HAP-1 (cell line): Measurements from ENCODE around the gene ADAM22.

Experiments
- DNase-seq, 2 experiments: peaks; one replicate each; pipeline ENCODE4 v3.0.0-alpha.2; 2016 to 2020; ENCODE audit warnings: low spot score in 2 of 2
- H3K27me3 ChIP-seq: fragments of 250-450 bp; sonication (Bioruptor Pico); 2 replicates; pipeline ENCODE4 v1.5.1; 2020; ENCODE audit warnings: low read depth, mild to moderate bottlenecking, moderate library complexity
- H3K36me3 ChIP-seq: fragments of 250-450 bp; sonication (Bioruptor Pico); replicated peaks from 2 replicates; pipeline ENCODE4 v1.5.1; 2020; ENCODE audit warnings: mild to moderate bottlenecking
- H3K4me1 ChIP-seq: fragments of 250-450 bp; sonication (Bioruptor Pico); 2 replicates; pipeline ENCODE4 v1.5.1; 2020; ENCODE audit warnings: mild to moderate bottlenecking
- H3K4me3 ChIP-seq: fragments of 250-450 bp; sonication (Bioruptor Pico); 2 replicates; pipeline ENCODE4 v1.5.1; 2020; ENCODE audit warnings: mild to moderate bottlenecking, moderate library complexity
- H3K9me3 ChIP-seq: fragments of 250-450 bp; sonication (Bioruptor Pico); 2 replicates; pipeline ENCODE4 v1.5.1; 2020; ENCODE audit warnings: mild to moderate bottlenecking, moderate library complexity
- in situ Hi-C: fragments of 300-500 bp; cut with MboI; formaldehyde crosslinking; loops from 3 replicates; pipeline ENCODE4 v1.14.3; 2020; ENCODE audit warnings: low sequenced_read_pairs, inconsistent platforms, mixed read lengths

Gene ADAM22

DNA sequence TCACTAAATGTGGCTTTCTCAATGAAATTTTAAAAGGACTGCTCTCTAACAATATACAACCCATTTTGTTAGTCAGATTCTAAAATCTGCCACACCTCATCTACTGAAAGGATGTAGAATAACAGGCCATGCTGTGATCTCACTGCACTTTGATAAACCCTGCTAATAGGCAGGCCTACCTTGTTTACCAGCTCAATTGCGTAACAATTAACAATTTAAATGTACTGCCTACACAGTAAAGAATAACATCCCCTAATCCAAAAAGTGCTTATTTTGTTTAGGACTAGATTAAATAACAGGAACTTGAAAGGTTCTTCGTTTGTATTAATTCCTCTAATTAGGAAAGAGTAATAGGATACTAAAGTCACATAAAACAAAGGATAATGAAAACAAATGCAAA, 281.2 kb downstream of the ADAM22 start:
- DNase-seq: no peak
- Histone ChIP-seq H3K4me1 (peaks cover 12% of the 10 kb centered on the region), H3K27me3 (no peaks in the 10 kb centered on the region), H3K9me3 (no peaks in the 10 kb centered on the region), H3K36me3 (peaks cover 51% of the 10 kb centered on the region), H3K4me3 (no peak overlapping the region)
- in situ Hi-C loops: no loop called here

DNA sequence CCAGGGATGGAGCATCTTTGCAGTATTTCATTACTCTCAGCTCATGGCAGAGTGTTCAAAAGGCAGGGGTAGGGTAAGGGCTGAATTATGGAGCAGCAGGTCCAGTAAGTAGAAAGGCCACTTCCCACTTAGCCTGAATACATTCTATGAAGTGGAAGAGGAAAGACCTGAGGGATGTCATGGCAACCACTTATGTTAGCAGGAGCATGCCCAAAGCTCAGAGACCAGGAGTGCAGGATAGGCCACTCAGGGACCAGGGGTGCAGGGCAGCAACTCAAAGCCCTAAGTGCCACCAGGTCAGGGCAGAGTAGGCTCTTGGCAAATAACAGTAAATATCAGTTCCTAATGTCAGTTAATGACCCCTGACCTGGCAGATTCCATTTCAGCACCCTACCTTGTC, 282.2 kb downstream of the ADAM22 start:
- no peak overlapping the region for H3K4me3 ChIP-seq
- H3K27me3 ChIP-seq: no peaks in the 10 kb centered on the region
- peaks cover 45% of the 10 kb centered on the region for H3K36me3 ChIP-seq
- H3K9me3 ChIP-seq: no peaks in the 10 kb centered on the region
- H3K4me1 ChIP-seq: peaks cover 21% of the 10 kb centered on the region
- in situ Hi-C loops: no loop called here
- DNase-seq: no peak

DNA sequence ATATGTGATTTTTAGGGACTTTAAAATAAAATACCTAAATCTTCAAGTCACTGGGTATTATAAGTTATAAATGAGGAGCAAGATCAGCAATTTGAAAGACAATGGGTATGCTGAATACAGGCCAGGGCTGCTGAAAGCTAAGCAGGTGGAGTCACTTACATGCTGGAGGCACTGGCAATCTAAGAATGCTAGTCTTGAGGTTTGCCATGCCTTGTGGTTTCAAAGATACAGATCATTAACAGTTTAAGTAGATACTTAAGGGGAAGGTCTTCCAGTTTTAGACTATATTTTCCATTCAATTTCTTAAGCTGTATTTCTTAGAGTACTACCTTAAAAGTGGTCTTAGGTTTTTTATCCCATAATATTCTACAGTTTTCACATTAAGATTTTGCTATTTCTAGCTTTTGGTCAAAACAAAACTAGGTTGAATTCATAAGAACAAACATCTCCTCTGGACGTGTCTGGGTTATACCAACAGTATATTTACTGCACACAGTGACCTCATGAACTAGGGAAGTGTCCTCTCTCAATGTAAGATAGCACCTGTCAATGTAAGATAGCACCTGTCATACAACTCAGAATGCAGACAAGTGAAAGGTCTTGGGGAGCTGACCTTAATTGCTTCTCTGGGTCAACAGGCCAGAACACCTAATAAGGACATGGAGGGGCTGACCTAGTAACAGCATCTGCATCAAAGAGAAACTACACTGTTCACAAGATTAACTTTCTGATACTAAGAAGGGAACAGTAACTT, 283.8 kb downstream of the ADAM22 start:
- Histone ChIP-seq H3K4me3 (peak overlapping the region; percentile 91), H3K36me3 (peaks cover 32% of the 10 kb centered on the region), H3K27me3 (no peaks in the 10 kb centered on the region), H3K9me3 (no peaks in the 10 kb centered on the region), H3K4me1 (peaks cover 21% of the 10 kb centered on the region)
- in situ Hi-C loops: no loop called here
- DNase-seq: peak; percentile 54 to 82

DNA sequence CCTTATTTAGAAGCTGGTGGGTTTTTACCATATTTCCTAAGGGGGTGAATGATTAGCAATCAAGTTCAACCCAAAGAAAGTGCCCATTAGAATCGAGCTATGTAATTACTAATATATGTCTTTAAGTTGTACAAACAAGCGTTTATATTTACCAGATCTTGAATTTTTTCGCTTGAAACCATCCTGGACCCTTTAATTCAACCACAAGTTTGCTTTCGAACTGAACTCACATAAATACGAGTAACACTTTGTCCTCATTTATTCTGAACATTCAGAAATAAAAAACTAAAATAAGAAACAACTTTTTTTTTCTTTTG, 284.3 kb downstream of the ADAM22 start:
- in situ Hi-C loops: no loop called here

DNA sequence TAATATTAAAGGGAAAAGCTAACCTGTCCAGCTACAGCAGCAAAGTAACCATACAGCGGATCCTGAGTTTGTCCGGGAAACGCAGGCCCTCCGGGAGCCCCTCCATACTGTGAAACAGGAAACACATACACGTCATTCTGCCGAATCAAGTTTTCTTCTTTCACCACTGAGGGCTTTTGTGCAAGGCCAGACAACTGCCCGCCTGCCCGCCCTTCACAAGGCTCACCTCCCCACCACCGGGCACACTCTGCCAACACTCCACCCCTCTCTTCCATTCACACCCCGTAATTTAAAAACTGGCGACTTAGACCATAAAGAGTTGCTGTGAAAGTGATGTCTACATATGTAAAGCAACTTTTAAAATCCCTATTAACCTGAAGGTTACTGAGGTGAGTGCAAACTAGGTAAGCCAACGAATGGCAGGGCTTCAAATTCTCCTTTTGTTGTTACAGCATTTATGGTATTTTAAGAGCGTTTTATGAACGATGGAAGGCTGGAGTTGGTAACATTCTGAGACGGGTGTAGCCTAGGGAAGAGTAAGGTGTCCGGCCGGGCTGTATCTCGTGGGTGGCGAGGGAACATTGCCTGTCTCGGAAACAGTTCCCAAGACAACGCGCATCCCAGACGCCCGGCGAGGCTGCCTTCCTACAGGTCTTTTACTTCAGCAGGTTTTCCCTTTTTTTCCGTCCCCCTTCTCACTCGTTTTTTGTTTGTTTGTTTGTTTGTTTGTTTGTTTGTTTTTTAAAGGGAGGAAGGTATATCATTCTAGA, 285.0 kb downstream of the ADAM22 start:
- DNase-seq: peak; percentile 65
- Histone ChIP-seq H3K4me1 (peaks cover 21% of the 10 kb centered on the region), H3K9me3 (no peaks in the 10 kb centered on the region), H3K36me3 (peaks cover 28% of the 10 kb centered on the region), H3K27me3 (no peaks in the 10 kb centered on the region), H3K4me3 (peak overlapping the region; percentile 91)
- in situ Hi-C loops: no loop called here

More for the DNA sequence above, 284.3 kb downstream of the ADAM22 start:
- Histone ChIP-seq H3K9me3 (no peaks in the 10 kb centered on the region), H3K4me1 (peaks cover 21% of the 10 kb centered on the region), H3K36me3 (peaks cover 32% of the 10 kb centered on the region), H3K4me3 (peak overlapping the region; percentile 91), H3K27me3 (no peaks in the 10 kb centered on the region)
- no peak for DNase-seq

GRCh38 chr7:88219781-88220747, 286.0 kb downstream of the ADAM22 start, which contains the start of gene SRI:
Gene SRI, minus strand, starts transcription at chr7:88220038. Its CDS starts 12 bp downstream, at chr7:88220026.
- H3K27me3 ChIP-seq: no peaks in the 10 kb centered on the region
- DNase-seq: peak; percentile 75 to 87
- no peaks in the 10 kb centered on the region for H3K9me3 ChIP-seq
- H3K4me1 ChIP-seq: peaks cover 21% of the 10 kb centered on the region
- H3K4me3 ChIP-seq: peak within 1 kb of the TSS; percentile 91
- peaks cover 22% of the 10 kb centered on the region for H3K36me3 ChIP-seq
- in situ Hi-C loops: no loop called here

DNA sequence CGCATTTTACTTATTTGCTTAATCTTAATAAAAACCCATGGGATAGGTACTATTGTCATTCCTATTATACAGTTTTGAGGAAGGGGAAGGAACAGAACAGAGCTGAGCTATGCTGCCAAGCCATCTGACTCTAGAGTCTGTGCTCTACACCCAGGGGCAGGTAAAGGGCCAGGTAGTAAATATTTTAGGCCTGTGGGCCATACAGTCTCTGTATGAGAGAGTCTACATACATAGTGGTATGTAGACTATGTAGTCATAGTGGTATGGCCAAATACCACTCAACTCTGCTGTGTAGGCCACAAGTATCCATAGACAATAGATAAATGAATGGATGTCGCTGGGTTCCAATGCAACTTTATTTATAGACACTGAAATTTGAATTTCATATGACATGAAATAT, 289.2 kb downstream of the ADAM22 start:
- H3K9me3 ChIP-seq: no peaks in the 10 kb centered on the region
- peaks cover 11% of the 10 kb centered on the region for H3K4me1 ChIP-seq
- no peak for DNase-seq
- no peaks in the 10 kb centered on the region; the same call in 1 of the 2 replicates for H3K36me3 ChIP-seq
- H3K27me3 ChIP-seq: no peaks in the 10 kb centered on the region
- in situ Hi-C loops: no loop called here
- no peak overlapping the region for H3K4me3 ChIP-seq

DNA sequence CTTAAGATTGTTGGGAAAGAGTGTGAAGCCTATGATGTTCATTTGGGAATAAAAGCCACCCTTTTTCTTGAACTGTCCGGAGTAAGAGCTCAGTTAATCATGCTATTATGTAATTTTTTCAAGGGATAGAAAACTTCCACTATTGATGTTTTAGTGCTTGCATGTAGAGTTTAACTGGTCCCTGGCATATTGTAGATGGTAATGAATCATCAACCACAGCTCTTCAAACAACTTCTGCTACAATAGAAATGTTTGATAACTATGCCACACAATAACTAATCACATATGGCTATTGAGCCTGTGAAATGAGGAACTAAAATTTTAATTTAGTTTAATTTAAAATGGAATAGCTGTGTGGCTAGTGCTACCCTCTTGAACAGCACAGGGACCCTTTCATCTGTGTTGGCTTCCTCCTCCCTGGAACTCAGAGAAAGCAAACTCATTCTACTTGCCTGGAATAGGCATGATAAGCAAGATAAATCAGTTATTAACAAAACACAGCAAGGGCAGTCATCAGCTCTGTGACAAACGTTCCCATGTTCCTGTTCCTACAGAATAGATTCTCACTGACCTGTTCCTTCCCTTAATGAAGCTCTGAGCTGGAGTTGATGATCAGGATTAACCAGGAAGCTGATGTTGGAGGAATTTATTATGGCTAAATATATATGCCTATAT, 290.7 kb downstream of the ADAM22 start:
- Histone ChIP-seq H3K36me3 (no peaks in the 10 kb centered on the region), H3K27me3 (no peaks in the 10 kb centered on the region), H3K9me3 (no peaks in the 10 kb centered on the region)

DNA sequence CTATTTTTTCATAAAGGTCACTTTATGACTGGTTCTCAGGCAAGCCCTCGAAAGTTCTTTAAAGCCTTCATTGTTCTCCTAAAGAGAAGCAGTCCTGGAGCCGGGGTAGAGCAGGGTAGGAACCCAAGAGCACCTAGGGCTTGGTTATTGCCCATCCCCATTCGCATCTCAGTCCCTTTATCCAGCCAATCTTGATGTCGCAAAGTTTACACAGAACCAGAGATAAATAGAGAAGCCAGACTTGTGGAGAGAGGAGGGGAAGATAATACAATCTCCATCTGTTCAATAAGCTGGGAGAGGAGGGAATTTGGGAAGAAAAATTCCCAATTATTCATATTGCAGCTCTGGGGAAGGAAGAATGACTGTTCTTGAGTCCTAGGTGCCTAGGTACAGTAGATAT, 292.1 kb downstream of the ADAM22 start:
- Histone ChIP-seq H3K4me1 (peaks cover under 1% of the 10 kb centered on the region; the same call in 1 of the 2 replicates), H3K4me3 (no peak overlapping the region), H3K27me3 (no peaks in the 10 kb centered on the region), H3K9me3 (no peaks in the 10 kb centered on the region), H3K36me3 (no peaks in the 10 kb centered on the region)
- in situ Hi-C loops: loop anchor here (25.0 kb wide), 1 partner anchor 311 kb away; no protein-coding TSS in a partner anchor
- no peak for DNase-seq

More for the DNA sequence above, 290.7 kb downstream of the ADAM22 start:
- H3K4me1 ChIP-seq: peaks cover 9% of the 10 kb centered on the region
- DNase-seq: no peak
- in situ Hi-C loops: loop anchor here (25.0 kb wide), 1 partner anchor 313 kb away; no protein-coding TSS in a partner anchor
- no peak overlapping the region for H3K4me3 ChIP-seq

- Histone ChIP-seq H3K27me3 (no peaks in the 10 kb centered on the region), H3K9me3 (no peaks in the 10 kb centered on the region), H3K4me3 (no peak overlapping the region), H3K4me1 (no peaks in the 10 kb centered on the region), H3K36me3 (no peaks in the 10 kb centered on the region)
- DNase-seq: no peak
- in situ Hi-C loops: loop anchor here (25.0 kb wide), 1 partner anchor 310 kb away; no protein-coding TSS in a partner anchor
Measured at GRCh38 chr7:88226886-88227516, 292.9 kb downstream of the ADAM22 start.

- in situ Hi-C loops: loop anchor here (25.0 kb wide), 1 partner anchor 308 kb away; no protein-coding TSS in a partner anchor
- no peaks in the 10 kb centered on the region for H3K36me3 ChIP-seq
- no peak overlapping the region for H3K4me3 ChIP-seq
- no peaks in the 10 kb centered on the region for H3K4me1 ChIP-seq
- H3K27me3 ChIP-seq: no peaks in the 10 kb centered on the region
- DNase-seq: no peak
- no peaks in the 10 kb centered on the region for H3K9me3 ChIP-seq
Measured at GRCh38 chr7:88229302-88229995, 295.4 kb downstream of the ADAM22 start.

DNA sequence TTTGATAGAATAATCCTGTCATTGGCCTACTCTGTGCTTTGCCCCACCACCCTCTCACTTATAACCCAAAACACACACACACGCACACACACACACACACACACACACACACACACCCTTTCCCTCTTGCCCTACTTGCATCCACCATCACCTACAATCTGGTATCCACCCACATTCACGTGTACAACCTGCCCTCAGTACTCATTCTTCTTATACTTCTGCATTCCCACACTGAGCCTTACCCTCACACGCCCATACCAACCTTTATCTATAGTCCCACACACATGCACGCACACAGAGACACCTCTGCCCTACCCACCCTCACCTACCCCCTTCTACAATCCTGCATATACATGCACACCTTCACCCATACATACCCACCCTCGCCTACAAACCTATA, 296.6 kb downstream of the ADAM22 start:
- H3K36me3 ChIP-seq: no peaks in the 10 kb centered on the region
- H3K4me3 ChIP-seq: no peak overlapping the region
- in situ Hi-C loops: loop anchor here (25.0 kb wide), 1 partner anchor 307 kb away; no protein-coding TSS in a partner anchor
- no peaks in the 10 kb centered on the region for H3K9me3 ChIP-seq
- H3K27me3 ChIP-seq: no peaks in the 10 kb centered on the region; the same call in 1 of the 2 replicates
- no peak for DNase-seq
- peaks cover 3% of the 10 kb centered on the region; the same call in 1 of the 2 replicates for H3K4me1 ChIP-seq
